ENCODE measurements around the gene MYOM1.

Gene MYOM1

DNA sequence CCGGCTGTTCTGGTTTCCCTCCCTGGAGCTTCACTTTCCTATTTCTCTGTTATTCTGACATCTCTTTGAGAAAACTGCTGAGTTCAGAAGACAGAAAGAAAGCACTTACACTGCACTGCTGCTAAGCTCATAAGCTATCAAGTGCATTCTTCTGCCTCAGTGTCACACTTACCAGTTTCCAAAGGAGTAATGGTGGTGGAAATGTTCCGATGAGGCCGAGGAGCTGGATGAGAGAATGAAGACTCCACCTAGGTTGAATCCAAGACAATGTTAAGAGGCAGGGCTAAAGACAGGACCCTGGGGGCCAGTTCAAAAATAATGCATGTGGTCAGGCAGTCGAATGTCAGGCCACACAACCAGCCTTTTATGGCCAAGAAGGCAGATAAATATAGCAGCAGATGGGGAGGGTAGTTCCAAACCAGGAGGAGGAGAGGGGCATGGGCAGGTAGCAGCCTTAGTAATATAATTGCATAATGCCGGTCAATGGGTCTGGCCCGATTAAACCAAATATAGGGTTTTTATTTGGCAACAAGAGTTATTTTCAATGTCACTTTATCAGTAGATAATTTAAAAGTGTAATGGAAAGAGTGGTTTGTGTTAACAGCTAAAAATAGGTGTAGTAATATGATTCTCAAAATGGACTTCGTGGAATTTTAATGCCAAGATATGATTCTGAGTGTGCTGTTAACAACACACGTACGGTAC is at the start of gene MYOM1:
TSS of gene MYOM1 (minus strand) at position 338 of the 705 bp plus-strand sequence. CDS start 4,745 bp downstream, outside the sequence.
- no peak for FAIRE-seq

DNA sequence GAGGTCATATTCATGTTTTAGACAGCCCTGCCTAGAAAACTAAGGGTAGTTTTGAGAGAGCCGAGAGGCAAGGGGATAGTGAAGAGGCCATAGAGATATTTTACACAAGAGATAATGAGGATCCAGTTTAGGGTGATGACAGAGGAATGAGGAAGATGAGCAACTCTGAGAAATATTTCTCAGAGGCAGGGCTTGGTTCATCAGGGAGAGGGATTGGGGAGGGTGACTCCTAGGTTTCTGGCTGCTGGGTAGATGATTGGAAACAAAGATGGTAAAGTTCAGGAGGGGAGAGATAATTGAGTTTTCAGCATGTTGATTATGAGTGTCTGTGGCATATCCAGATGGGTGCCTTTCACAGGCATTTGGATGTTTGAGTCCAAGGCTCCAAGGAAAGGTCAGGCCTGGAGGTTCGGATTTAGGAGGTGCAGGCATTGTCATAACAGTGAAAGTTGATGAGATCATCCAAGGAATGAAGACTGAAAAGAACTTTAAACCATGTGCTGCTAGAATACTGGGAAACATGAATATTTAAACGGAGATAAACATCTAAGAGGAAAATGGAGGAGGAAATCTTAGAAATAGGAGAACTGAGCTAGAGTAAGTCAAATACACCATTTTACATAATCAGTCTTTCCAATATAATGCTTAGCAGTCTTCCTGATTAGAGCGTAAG is 49.6 kb upstream of the MYOM1 start:
- no peak for FAIRE-seq

DNA sequence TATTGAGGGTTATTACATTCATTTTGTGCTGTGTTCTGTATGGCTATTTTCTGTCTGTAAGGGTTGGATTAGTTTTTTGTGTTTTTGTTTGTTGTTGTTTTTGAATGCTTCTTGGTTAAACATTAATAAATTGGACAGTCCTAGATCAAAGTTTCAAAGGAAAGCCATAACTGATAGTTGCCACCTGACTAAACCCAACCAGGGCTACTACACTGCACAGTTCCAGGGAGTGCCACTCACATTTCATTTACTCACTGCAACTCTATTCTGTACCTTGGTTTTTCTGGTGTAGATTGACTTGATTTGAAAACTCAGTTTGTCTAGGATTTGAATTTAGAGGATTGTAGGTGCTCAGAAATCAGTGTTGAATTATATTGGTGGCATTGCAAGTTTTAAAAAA is 48.5 kb upstream of the MYOM1 start:
- FAIRE-seq: no peak

DNA sequence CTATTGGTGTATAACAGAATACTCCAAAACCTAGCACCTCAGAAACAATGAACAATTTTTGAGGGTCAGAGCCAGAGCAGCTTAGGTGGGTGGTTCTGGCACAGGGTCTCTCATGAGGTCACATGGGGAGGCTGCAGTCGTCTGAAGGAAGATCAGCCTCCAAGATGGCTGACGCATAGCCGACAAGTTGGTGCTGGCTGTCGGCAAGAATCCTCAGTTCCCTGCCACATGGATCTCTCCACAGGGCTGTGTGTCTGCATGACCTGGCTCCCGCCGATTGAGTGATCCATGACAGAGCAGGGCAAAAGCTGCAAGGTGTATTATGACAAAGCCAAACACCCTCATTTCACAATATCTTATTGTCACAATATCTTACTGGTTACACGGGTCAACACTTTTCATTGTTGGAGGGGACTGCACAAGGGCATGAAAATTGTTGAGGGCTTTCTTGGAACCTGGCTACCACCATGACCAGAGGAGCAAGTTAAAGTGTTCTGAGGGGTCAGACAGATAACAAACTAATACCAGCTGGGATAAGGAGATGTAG is 46.4 kb upstream of the MYOM1 start:
- no peak for FAIRE-seq

DNA sequence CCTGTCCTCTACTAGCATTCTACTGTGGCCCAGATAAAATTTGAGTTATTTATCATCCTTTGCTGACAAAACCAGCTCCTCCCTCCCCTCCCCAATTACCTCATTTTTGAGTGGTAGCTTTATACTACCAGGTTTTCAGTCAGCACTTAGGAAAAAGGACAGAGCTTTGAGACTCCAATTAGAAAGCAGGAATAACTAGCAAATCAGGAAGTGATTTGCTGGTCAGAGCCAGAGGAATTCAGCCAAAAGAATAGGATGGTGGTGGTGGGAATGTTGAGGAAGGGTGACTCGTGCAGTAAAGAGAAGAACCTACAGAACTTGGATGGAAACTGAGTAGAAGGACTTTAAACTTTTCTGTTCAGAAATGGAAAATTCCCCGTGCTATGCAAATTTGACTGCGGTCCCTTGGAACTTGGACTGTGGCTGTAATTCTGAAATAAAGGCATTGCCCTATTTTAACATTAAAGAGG is 45.8 kb upstream of the MYOM1 start:
- no peak for FAIRE-seq

DNA sequence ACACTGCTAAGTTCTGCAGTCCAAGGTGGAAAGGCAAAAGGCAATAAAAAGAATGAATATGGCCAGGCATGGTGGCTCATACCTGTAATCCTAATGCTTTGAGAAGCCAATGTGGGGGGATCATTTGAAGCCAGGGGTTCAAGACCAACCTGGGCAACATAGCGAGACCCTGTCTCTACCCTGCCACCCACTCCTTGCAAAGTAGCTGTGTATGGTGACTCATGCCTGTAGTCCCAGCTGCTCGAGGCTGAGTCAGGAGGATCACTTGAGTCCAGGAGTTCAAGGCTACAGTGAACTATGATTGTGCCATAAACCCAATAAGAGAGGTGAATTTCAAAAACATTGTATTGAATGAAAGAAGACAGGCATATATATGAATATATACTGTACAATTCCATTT is 44.6 kb upstream of the MYOM1 start:
- no peak for FAIRE-seq

DNA sequence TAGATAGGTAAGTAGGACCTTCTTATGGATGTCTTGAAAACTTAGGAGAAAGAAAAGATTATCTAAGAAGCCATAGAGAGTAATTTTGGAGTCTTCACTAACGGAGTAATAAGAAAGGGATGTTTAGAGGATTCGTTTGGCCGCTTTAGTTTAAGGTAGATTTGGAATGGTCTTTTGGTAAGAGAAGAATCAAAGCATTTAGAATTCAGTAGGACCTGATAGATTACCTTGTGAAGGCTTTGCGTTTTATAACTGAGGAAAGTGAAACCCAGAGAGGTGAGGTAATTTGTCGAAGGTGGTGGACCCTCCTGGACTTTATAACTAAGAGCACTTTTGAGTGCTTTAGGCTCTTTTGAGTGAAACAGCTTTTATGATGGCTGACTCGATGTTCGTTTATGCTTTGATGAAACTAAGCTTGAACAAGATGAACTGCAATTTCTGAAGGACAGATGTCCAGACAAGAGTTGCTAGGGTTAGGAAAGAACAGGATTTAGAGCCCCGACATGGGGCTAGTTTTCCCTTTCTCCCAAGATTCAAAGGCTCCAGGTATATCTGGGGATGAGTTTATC is 43.4 kb upstream of the MYOM1 start:
- no peak for FAIRE-seq

DNA sequence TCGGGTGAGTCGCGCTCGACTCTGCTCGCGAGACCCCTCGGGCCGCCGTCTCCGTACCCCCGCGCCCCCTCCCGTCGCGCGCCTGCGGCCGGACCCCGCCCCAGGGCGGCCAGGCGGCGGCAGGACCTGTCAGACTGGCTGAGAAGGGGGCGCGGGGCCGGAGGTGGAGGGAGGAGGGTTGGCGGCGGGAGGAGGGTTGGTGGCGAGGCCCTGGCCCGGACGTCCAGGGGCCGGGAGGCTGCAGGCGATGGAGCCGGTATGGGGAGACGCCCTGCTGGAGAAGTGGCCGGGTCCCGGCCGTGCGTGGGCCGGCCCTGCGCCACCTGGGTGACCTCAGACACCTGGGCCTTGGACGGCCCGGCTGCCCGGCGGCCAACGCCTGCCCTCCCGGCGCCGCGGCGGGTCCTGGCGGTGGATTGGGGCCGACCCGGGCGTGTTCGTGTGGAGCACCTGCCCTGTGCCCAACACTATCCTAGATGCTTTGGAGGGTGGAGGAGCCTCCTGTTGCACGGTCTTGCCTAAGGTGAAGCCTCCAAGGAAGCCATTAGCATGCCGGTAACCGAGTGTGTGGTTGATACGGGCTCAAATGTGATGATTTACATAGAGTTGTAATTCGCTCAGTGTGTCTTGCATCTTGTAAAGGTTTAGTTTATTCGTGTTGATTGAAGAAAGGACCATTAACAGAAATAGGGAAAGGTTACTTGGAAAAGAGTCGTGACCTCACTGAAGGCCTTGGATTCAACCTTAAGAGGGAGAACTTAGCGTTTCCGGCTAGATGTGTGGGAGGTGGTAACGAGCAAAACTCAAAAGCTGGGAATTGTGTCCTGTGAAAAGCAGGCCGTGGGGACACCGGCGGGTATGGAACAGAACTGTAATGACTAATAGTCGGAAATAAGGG is 42.7 kb upstream of the MYOM1 start:
- FAIRE-seq: no peak

DNA sequence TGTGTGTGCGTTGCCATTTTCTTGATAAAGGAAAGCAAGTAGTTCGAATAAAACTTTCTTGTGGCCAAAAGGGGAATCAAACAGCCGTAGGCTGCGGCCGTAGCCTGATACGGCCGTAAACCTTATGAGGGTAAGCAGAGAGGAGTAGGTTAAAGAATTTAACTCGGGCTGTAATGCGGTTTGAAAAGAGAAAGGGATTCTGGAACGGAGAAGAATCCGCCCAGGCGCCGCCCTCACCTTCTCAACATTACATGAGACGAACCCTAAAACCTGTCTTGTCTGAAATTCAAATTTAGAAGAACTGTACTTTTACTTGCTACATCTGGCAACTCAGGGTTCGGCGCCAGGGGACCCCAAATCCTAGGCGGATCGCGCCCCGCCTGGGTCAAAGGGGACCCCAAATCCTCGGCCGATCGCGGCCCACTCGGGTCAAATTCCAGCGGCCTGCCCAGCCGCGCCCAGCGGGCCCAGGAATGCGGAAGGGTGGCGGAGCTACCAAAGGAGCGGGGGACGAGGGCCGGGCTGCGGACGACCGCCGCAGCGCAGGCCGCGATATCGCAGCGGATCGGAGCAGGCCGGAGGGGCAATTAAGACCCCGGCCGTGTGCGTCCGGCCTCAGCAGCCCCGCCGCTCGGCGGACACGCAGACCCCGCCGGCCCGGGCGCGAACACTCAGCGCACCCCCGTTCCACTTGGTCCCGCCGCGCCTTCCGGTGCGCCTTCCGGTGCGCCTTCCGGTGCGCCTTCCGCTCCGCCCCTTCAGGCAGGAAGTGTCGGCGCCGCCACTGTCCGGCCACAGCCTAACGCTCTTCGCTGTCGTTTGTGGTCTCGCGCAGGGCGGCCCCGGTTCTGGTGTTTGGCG is 41.8 kb upstream of the MYOM1 start, which contains the start of gene MYL12B:
TSS of gene MYL12B (plus strand) at position 761 of the 861 bp plus-strand sequence. CDS start 10,766 bp downstream, outside the sequence.
- no peak for FAIRE-seq

DNA sequence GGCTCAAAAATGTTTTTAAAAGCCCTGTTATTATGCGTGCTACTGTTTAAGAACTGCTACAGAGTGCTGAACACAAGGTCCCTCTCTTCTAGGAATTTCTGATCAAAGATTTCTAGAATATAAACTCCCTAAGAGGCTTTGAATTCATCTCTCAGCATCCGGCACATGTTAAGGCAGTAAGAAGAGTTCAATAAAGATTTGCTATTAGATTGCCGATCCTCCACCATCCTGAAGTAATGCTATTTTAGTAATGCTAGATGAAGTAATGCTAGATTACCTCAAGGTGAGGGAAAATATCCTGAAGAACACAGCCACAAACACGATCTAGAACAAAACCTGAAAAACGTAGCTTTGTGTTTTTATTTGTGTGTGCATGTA is 41.2 kb upstream of the MYOM1 start:
- no peak for FAIRE-seq

DNA sequence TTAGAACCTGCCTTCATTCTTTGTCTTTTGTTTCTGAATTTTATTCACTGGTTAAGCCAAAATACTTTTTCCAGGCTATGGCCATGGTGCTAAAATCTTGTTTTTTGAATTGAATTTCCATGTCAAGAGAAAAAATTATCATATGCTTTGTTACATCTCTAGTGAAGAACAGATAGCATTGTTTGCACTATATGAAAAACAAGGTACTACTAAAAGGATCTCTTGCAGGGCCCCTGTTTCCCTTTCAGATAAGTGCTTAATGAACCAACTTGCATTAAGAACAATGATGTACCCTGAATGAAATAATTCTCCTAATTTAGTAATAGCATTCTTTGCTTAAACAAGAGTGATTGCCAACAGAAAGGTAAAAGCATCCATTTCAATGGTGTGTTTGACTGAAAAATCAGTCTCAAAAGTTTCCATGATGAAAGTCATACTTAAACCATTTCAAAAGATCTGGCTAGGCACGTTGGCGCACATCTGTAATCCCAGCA is 37.9 kb upstream of the MYOM1 start:
- no peak for FAIRE-seq

DNA sequence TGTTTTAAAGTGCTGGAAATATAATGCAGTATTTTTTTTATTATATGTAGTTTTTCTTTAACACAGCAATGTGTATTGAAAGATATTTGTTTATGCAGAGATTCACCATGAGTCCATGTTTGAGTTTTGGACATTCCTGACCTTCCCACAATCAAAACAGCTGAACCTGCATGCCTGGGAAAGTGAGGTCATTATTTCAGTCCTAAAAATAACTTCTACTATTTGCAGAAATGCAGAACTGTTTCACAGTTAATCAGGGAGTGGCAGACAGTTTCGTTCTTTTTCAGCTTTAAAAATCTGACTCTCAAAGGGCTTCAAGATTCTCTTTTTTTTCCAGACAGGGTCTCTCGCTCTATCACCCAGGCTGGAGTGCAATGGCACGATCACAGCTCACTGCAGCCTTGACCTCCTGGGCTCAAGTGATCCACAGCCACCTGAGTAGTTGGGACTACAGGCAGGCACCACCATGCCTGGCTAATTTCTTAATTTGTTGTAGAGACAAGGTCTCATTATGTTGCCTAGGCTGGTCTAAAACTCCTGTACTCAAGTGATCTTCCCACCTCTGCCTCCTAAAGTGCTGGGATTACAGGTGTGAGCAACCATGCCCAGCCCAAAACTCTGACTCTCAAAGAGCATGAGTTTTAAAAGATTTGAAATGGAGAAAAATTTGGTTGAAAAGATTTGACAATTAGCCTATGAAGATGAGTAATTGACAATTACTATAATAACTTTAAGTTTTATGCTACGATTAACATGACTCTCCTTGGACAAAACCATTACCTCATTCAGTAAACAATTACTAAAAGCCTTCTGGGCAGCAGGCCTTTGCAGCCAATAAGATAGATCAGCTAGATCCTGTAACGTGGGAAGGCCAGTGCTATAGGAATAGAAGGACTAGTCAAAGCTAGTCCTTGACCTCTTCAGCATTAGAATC is 37.2 kb upstream of the MYOM1 start:
- FAIRE-seq: no peak

DNA sequence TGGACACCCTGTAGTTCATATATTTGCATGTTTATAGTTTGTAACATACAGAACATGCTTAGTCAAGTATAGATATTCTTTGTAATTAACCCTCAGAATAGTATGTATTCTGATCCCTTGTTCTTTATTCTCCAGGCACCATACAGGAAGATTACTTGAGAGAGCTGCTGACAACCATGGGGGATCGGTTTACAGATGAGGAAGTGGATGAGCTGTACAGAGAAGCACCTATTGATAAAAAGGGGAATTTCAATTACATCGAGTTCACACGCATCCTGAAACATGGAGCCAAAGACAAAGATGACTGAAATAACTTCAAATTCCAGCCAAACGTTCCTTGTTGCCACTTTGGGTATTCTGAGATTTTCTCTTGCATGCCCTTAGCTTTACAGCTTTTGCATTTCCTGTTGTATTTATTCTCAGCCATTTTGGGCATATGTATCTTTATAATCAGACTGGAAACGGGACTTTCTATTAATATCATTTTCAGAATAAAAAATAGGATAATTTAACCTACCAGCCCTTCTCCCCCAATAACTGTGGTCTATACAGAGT is 35.9 kb upstream of the MYOM1 start:
- FAIRE-seq: no peak

DNA sequence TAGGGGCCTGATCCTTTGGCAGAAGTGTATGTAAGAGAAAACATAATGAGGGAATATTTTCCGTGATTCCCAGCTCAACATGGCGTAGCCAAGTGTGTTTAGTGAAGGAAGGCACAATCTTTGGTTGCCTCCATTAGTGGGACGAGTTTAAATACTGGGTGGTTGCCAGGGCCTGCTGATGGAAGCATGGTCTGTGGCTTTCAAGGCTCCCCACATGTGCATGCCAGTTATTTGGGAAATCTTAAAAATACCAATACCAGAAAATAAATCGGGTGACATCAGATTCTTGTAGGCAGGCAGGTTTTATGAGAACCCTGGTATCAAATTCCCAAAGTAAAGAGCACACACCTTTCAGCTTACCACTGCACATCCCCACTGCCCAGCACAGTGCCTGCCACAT is 35.0 kb upstream of the MYOM1 start:
- no peak for FAIRE-seq

DNA sequence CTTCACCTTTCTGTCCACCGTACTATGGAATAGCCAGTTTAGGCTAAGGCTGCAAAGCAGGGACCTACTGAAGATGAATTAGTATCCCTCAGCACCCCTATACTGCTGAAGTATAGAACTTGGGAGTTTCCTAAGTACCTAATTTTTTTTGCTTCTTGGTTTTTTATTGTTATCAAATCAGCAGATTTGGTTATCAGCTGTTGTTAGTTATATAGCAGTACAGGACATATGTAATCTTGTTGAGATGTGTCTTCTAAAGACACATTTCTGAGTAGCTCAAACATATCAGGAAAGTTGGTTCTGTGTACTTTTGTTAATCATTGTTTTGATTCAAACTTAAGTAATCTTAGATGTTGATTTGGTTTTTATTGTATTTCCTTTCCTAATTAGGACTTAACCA is 33.1 kb upstream of the MYOM1 start:
- no peak for FAIRE-seq

DNA sequence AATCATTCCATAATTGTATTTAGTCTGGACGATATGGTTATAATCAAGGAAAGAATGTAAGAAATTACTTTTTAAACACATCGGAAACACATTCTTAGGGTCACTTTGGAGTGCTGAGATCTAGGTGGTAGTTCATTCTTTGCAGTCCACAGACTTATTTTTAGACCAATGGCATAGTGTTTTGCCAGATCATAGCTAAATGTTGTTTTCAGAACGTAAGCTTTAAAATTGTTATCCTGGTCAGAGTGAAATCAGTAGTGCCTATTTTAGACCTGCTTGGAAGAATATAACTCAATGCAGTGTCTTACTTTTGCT is 32.2 kb upstream of the MYOM1 start:
- FAIRE-seq: no peak

DNA sequence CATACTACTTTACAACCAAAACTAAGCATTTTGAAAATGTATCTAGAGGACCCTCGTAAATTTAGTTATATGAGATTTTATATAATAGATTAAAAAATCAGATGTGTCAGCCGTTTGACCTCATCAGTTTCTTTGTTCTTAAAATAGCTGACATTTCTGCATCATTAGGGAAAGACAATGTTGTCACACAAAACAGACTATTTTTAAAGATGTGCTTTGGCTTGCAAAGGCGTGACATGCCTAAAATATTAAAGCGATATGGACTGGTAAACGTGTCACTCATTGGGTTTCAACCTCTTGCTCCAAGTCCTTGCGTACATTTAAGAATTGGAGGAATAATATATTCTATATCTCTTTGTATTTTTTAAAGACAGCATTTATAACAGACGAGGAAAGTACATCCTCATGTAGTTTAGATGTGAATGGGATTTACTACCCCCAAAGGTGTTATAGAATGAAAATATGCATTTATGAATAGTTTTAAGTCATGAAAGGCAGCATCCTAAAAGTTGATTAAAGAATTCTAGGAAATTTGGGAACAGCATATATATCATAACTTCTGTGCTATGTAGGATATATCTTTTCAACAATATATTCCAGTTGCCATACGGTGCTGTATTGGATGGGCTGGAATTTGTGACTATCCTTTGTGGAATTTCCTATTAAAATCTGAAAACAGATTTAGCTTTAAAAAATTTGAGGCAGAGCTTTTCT is 31.6 kb upstream of the MYOM1 start:
- no peak for FAIRE-seq

DNA sequence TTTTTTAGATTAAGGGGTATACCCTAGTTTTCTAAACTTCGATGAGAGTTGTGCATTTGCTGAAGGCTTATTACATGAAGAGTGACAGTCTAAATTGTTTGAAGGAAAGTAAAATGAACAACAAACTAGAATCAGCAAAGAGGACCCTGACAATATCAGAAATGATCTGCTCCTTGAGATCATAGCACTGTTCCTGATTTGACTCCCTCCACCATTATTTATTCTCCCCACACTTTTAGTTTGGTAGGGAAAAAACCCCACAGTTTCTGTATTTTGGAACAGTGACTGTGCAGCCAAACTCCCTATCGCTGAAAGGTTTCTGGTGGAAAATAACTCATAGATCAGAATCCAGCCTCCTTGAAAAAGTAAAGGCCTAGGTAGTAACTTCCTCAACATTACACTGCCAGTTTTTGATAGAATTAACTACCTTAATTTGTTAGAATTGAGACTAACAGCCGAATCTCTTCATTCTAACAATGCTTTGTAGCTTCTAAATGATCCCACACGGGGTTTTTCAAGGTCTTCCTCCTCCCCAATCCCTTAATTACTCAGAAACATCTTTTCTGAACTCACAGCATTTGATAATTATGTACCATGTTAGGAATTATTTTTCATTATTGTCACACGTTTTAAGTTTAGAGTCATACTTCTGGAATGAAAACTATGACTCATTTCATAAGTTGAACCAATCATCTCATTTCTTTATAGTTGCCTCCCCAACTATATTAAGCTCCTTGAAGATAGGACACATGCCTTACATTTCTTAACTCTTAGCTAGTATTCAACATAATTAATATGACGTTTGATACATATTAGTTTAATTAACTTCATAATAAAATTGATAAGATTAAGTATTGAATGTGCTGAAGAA is 30.7 kb upstream of the MYOM1 start:
- no peak for FAIRE-seq
